Glomerular visceral epithelial cell (primary cell): Measurements from ENCODE around the gene AAR2.

ENCODE experiments used
- DNase-seq: peaks from one replicate; pipeline ENCODE4 v3.0.0-alpha.2; 2016; ENCODE audit errors: extremely low spot score

The AAR2 gene

GRCh38 chr20:36218380-36219064 lies 17.8 kb upstream of the AAR2 start:
- DNase-seq, result no peak

- DNase-seq, result no peak
Observed at GRCh38 chr20:36219671-36220220, 16.5 kb upstream of the AAR2 start.

GRCh38 chr20:36225666-36226065 lies 10.6 kb upstream of the AAR2 start:
- DNase-seq, result no peak

- DNase-seq, result no peak
Observed at GRCh38 chr20:36228770-36229169, 7.5 kb upstream of the AAR2 start.

GRCh38 chr20:36230019-36230418 lies 6.3 kb upstream of the AAR2 start:
- no peak for DNase-seq

GRCh38 chr20:36231331-36231730 lies 4.9 kb upstream of the AAR2 start:
- no peak for DNase-seq

- DNase-seq, result no peak
Observed at GRCh38 chr20:36234771-36235320, 1.4 kb upstream of the AAR2 start.

- DNase-seq, result no peak
Observed at GRCh38 chr20:36236786-36237121, 476 bp downstream of the AAR2 start.

- no peak for DNase-seq
Observed at GRCh38 chr20:36237477-36237876, 1.2 kb downstream of the AAR2 start.

- no peak for DNase-seq
Observed at GRCh38 chr20:36238153-36238552, 1.9 kb downstream of the AAR2 start.

- DNase-seq, result no peak
Observed at GRCh38 chr20:36238760-36239159, 2.5 kb downstream of the AAR2 start.

GRCh38 chr20:36240076-36240475 lies 3.8 kb downstream of the AAR2 start:
- no peak for DNase-seq

GRCh38 chr20:36241678-36242077 lies 5.4 kb downstream of the AAR2 start:
- no peak for DNase-seq

GRCh38 chr20:36243726-36244125 lies 7.4 kb downstream of the AAR2 start:
- DNase-seq, result no peak

GRCh38 chr20:36246401-36246800 lies 10.1 kb downstream of the AAR2 start:
- no peak for DNase-seq

- no peak for DNase-seq
Observed at GRCh38 chr20:36248836-36249235, 12.6 kb downstream of the AAR2 start.

GRCh38 chr20:36249450-36249849 lies 13.2 kb downstream of the AAR2 start:
- DNase-seq, result no peak

GRCh38 chr20:36251426-36251825 lies 15.1 kb downstream of the AAR2 start:
- no peak for DNase-seq

- no peak for DNase-seq
Observed at GRCh38 chr20:36252511-36252910, 16.2 kb downstream of the AAR2 start.

GRCh38 chr20:36253036-36253435 lies 16.8 kb downstream of the AAR2 start:
- no peak for DNase-seq

GRCh38 chr20:36254076-36254475 lies 17.8 kb downstream of the AAR2 start:
- no peak for DNase-seq

- DNase-seq, result no peak
Observed at GRCh38 chr20:36255445-36255844, 19.2 kb downstream of the AAR2 start.

GRCh38 chr20:36259177-36260061 lies 23.1 kb downstream of the AAR2 start:
- DNase-seq, result no peak
